Mesenchymal stem cell (in vitro differentiated cells and primary cell): Measurements from ENCODE around the gene LRRTM4.
A peak's percentile ranks its signal among the peaks of the same experiment; 100 is the strongest.

Experiments
- DNase-seq: peaks from one replicate; pipeline ENCODE4 v3.0.0-alpha.2; 2013
- H2AFZ ChIP-seq: one replicate; pipeline ENCODE4 v1.6.1; 2013; ENCODE audit warnings: low read depth, mild to moderate bottlenecking, control low read depth, inconsistent platforms, low read length, moderate library complexity
- H2AK5ac ChIP-seq: 2 replicates; pipeline ENCODE4 v1.6.1; 2013; ENCODE audit warnings: low read length, moderate library complexity, mild to moderate bottlenecking, inconsistent platforms; ENCODE audit not compliant: severe bottlenecking
- H2BK120ac ChIP-seq: one replicate; pipeline ENCODE4 v1.6.1; 2013; ENCODE audit warnings: low read depth, mild to moderate bottlenecking, inconsistent platforms, low read length, moderate library complexity
- H2BK12ac ChIP-seq, 2 experiments: one replicate each; pipeline ENCODE4 v1.6.1; 2013; ENCODE audit warnings: inconsistent platforms in 2 of 2, low read length in 2 of 2, mild to moderate bottlenecking in 2 of 2, moderate library complexity in 2 of 2, control low read depth in 1 of 2
- H2BK15ac ChIP-seq: one replicate; pipeline ENCODE4 v1.6.1; 2013; ENCODE audit warnings: mild to moderate bottlenecking, low read depth, inconsistent platforms; ENCODE audit not compliant: poor library complexity, severe bottlenecking
- H2BK5ac ChIP-seq: 2 replicates; pipeline ENCODE4 v1.6.1; 2013; ENCODE audit warnings: low read depth, mild to moderate bottlenecking, low read length, control low read depth, inconsistent platforms; ENCODE audit not compliant: poor library complexity, severe bottlenecking
- H3K14ac ChIP-seq, 2 experiments: one replicate each; pipeline ENCODE4 v1.6.1; 2013; ENCODE audit warnings: inconsistent platforms in 2 of 2, low read length in 2 of 2, control low read depth in 1 of 2, mild to moderate bottlenecking in 1 of 2, moderate library complexity in 1 of 2
- H3K18ac ChIP-seq, 2 experiments: one replicate each; pipeline ENCODE4 v1.6.1; 2013; ENCODE audit warnings: inconsistent platforms in 2 of 2, low read length in 2 of 2, control low read depth in 1 of 2, low read depth in 1 of 2, mild to moderate bottlenecking in 1 of 2
- H3K23ac ChIP-seq, 2 experiments: one replicate each; pipeline ENCODE4 v1.6.1; 2013; ENCODE audit warnings: inconsistent platforms in 2 of 2, low read length in 2 of 2, mild to moderate bottlenecking in 2 of 2, moderate library complexity in 2 of 2, control low read depth in 1 of 2
- H3K27ac ChIP-seq: 2 replicates; pipeline ENCODE4 v1.5.1; 2013; ENCODE audit warnings: mild to moderate bottlenecking, moderate library complexity, low read length, control low read depth, inconsistent platforms; ENCODE audit not compliant: poor library complexity, severe bottlenecking
- H3K27me3 ChIP-seq, 2 experiments: 2 replicates each; pipeline versions ENCODE4 v1.6.1 to v1.7.0; 2013; ENCODE audit warnings: low read length in 2 of 2, mild to moderate bottlenecking in 2 of 2, moderate library complexity in 2 of 2, control low read depth in 1 of 2, inconsistent platforms in 1 of 2; ENCODE audit not compliant: control insufficient read depth in 1 of 2, insufficient read depth in 1 of 2
- H3K36me3 ChIP-seq, 2 experiments: 2 replicates each; pipeline versions ENCODE4 v1.6.1 to v1.7.0; 2013; ENCODE audit warnings: low read length in 2 of 2, control low read depth in 1 of 2, inconsistent platforms in 1 of 2, low read depth in 1 of 2, mild to moderate bottlenecking in 1 of 2; ENCODE audit not compliant: insufficient read depth in 2 of 2, control insufficient read depth in 1 of 2
- H3K4ac ChIP-seq, 2 experiments: one replicate each; pipeline ENCODE4 v1.6.1; 2013; ENCODE audit warnings: inconsistent platforms in 2 of 2, low read length in 2 of 2, mild to moderate bottlenecking in 2 of 2, moderate library complexity in 2 of 2, control low read depth in 1 of 2, low read depth in 1 of 2
- H3K4me1 ChIP-seq: 2 replicates; pipeline ENCODE4 v1.6.1; 2013; ENCODE audit warnings: low read depth, low read length, control low read depth; ENCODE audit not compliant: control insufficient read depth, insufficient read depth
- H3K4me2 ChIP-seq: 2 replicates; pipeline ENCODE4 v1.6.1; 2013; ENCODE audit warnings: low read length, mild to moderate bottlenecking, inconsistent platforms; ENCODE audit not compliant: poor library complexity, severe bottlenecking
- H3K4me3 ChIP-seq, 2 experiments: 2 replicates each; pipeline versions ENCODE4 v1.5.1 to v1.7.0; 2013; ENCODE audit warnings: low read length in 2 of 2, mild to moderate bottlenecking in 2 of 2, control low read depth in 1 of 2, low read depth in 1 of 2; ENCODE audit not compliant: insufficient read depth in 1 of 2
- H3K79me1 ChIP-seq: replicated peaks from 2 replicates; pipeline ENCODE4 v1.6.1; 2013; ENCODE audit warnings: mild to moderate bottlenecking, control low read depth, low read length, inconsistent platforms; ENCODE audit not compliant: poor library complexity, severe bottlenecking
- H3K9ac ChIP-seq: 2 replicates; pipeline ENCODE4 v1.7.0; 2013; ENCODE audit warnings: mild to moderate bottlenecking, low read length, moderate library complexity
- H3K9me3 ChIP-seq: 2 replicates; pipeline ENCODE4 v1.7.0; 2013; ENCODE audit warnings: mild to moderate bottlenecking, low read length; ENCODE audit not compliant: control insufficient read depth
- H4K8ac ChIP-seq: one replicate; pipeline ENCODE4 v1.6.1; 2013; ENCODE audit warnings: inconsistent platforms, mild to moderate bottlenecking, low read length, moderate library complexity
- H4K91ac ChIP-seq: one replicate; pipeline ENCODE4 v1.6.1; 2013; ENCODE audit warnings: mild to moderate bottlenecking, low read length, inconsistent platforms
- WGBS: methylation state at CpG from one replicate; pipeline ENCODE4 v1.1.7; 2013; ENCODE audit warnings: mixed read lengths; 5-methylcytosine and 5-hydroxymethylcytosine counted together

Gene LRRTM4

DNA sequence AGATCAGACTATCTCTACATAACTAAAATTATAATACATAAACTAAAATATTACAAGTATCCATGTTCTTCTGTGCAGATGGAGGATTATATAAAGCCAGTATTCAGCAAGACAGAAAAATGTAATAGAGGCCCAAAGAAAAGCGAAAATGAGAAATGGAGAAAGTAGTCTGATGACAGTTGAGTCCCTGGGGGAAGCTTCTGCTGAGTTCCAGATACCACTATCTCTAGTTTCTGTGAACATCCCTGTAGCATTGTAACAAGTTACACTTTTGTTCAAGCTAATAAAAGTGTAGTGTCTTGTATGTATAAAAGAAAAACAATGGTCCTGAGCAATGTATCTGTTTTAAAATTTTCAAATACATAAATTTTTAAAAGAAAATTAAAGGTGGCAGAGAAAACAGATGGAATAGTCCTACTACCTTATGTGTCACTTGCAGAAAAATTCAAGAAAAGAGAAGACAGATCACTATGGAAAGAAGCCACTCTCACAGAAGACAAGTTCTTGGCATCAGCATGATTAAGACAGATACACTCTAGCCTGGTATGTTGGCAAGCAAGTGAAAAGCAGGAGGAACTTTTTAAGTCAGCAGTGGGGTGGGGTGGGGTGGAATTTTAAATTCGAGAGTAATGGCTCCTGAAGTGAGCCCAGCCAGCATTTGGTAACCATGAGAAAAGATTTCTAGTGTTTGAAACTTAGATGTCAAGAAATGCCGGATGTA is 541.9 kb downstream of the LRRTM4 start:
- no peak overlapping the region for H3K23ac ChIP-seq
- H3K27ac ChIP-seq = no peak overlapping the region
- H3K9me3 ChIP-seq = no peaks in the 10 kb centered on the region
- H2BK15ac ChIP-seq = no peak overlapping the region
- no peaks in the 10 kb centered on the region for H3K27me3 ChIP-seq
- H3K4me2 ChIP-seq = no peak overlapping the region
- no peak overlapping the region for H2AK5ac ChIP-seq
- no peak overlapping the region for H2BK12ac ChIP-seq
- no peak overlapping the region for H3K9ac ChIP-seq
- H3K18ac ChIP-seq = no peak overlapping the region
- no peak overlapping the region for H2BK120ac ChIP-seq
- no peak overlapping the region for H4K91ac ChIP-seq
- H2AFZ ChIP-seq = no peak overlapping the region
- 76% methylated on average over 2 of the region's 3 CpGs for WGBS
- no peaks in the 10 kb centered on the region for H3K4me1 ChIP-seq
- no peak overlapping the region for H4K8ac ChIP-seq
- H2BK5ac ChIP-seq = no peak overlapping the region
- H3K79me1 ChIP-seq = no peaks in the 10 kb centered on the region
- no peak overlapping the region for H3K14ac ChIP-seq
- no peak overlapping the region for H3K4me3 ChIP-seq
- H3K36me3 ChIP-seq = no peaks in the 10 kb centered on the region
- no peak for DNase-seq
- H3K4ac ChIP-seq = no peak overlapping the region

GRCh38 chr2:76977846-76978727 is 544.1 kb downstream of the LRRTM4 start:
- Histone ChIP-seq H2BK5ac (no peak overlapping the region), H3K4ac (no peak overlapping the region), H3K23ac (no peak overlapping the region), H3K4me2 (no peak overlapping the region), H3K4me1 (no peaks in the 10 kb centered on the region), H2BK12ac (no peak overlapping the region), H3K9ac (no peak overlapping the region), H3K79me1 (no peaks in the 10 kb centered on the region), H2AFZ (no peak overlapping the region), H3K18ac (no peak overlapping the region), H3K4me3 (no peak overlapping the region), H3K14ac (no peak overlapping the region), H2AK5ac (no peak overlapping the region), H3K9me3 (no peaks in the 10 kb centered on the region), H4K91ac (no peak overlapping the region), H3K27ac (no peak overlapping the region), H3K36me3 (no peaks in the 10 kb centered on the region), H2BK15ac (no peak overlapping the region), H2BK120ac (no peak overlapping the region), H3K27me3 (no peaks in the 10 kb centered on the region), H4K8ac (no peak overlapping the region)
- peak; percentile 47 for DNase-seq
- WGBS = 98% methylated on average over 3 of the region's 3 CpGs

GRCh38 chr2:76975752-76976151 is 546.4 kb downstream of the LRRTM4 start:
- Histone ChIP-seq H3K9me3 (no peaks in the 10 kb centered on the region), H3K4me2 (no peak overlapping the region), H2BK120ac (no peak overlapping the region), H2AK5ac (no peak overlapping the region), H2BK12ac (no peak overlapping the region), H3K18ac (no peak overlapping the region), H3K4me3 (no peak overlapping the region), H2AFZ (no peak overlapping the region), H3K4me1 (no peaks in the 10 kb centered on the region), H2BK15ac (no peak overlapping the region), H3K27ac (no peak overlapping the region), H2BK5ac (no peak overlapping the region), H3K27me3 (no peaks in the 10 kb centered on the region), H4K8ac (no peak overlapping the region), H3K36me3 (no peaks in the 10 kb centered on the region), H3K23ac (no peak overlapping the region), H3K79me1 (no peaks in the 10 kb centered on the region), H3K9ac (no peak overlapping the region), H3K14ac (no peak overlapping the region), H3K4ac (no peak overlapping the region), H4K91ac (no peak overlapping the region)
- peak; percentile 16 for DNase-seq

- Histone ChIP-seq H4K8ac (no peak overlapping the region), H3K9ac (no peak overlapping the region), H3K23ac (no peak overlapping the region), H3K9me3 (no peaks in the 10 kb centered on the region), H3K4me1 (no peaks in the 10 kb centered on the region), H3K4ac (no peak overlapping the region), H2BK5ac (no peak overlapping the region), H2BK120ac (no peak overlapping the region), H2AK5ac (no peak overlapping the region), H3K4me3 (no peak overlapping the region), H3K79me1 (no peaks in the 10 kb centered on the region), H4K91ac (no peak overlapping the region), H2AFZ (no peak overlapping the region), H3K4me2 (no peak overlapping the region), H2BK12ac (no peak overlapping the region), H3K14ac (no peak overlapping the region), H3K36me3 (no peaks in the 10 kb centered on the region), H3K18ac (no peak overlapping the region), H3K27ac (no peak overlapping the region), H2BK15ac (no peak overlapping the region), H3K27me3 (no peaks in the 10 kb centered on the region)
- DNase-seq = no peak
- WGBS = 97% methylated on average over 4 of the region's 4 CpGs
These were observed 548.6 kb downstream of the LRRTM4 start for GRCh38 chr2:76973610-76974009.
